ENCODE measurements around the gene NME9. TPM values are rescaled to one million over a fixed set of nuclear protein-coding genes. Genes with fewer than 3 reads are reported as not detected.

NME9 gene
- total RNA-seq, 1 donor from 2014 or later: 1.3 TPM

Other genes with a start within 250 kb of the NME9 start
- gene DZIP1L, start 214.2 kb downstream of the NME9 start, total RNA-seq: 37.5 TPM
- not detected for gene A4GNT, start 197.5 kb downstream of the NME9 start, total RNA-seq
- gene DBR1, start 154.9 kb downstream of the NME9 start, total RNA-seq: 14.6 TPM
- gene ARMC8, start 142.6 kb downstream of the NME9 start, total RNA-seq: 48.9 TPM
- gene MRAS, start 18.7 kb upstream of the NME9 start, total RNA-seq: 314 TPM
- 12.6 TPM for gene ESYT3, start 104.8 kb upstream of the NME9 start, total RNA-seq

All from sciatic nerve (tissue), 1 donor.